HG02588 (cell line): ENCODE results near the gene BBS2.
A peak's percentile ranks its signal among the peaks of the same experiment; 100 is the strongest.

Source experiments
- ATAC-seq: cut with Tn5 transposase; IDR thresholded peaks from one replicate; pipeline ENCODE4 v1.9.1; 2021; ENCODE audit warnings: mild to moderate bottlenecking, moderate library complexity; ENCODE audit not compliant: unreplicated experiment

The BBS2 gene

GRCh38 chr16:56478281-56479049 is 41.4 kb downstream of the BBS2 start:
- no peak for ATAC-seq

GRCh38 chr16:56477096-56477878 is 42.5 kb downstream of the BBS2 start:
- ATAC-seq, result no peak

GRCh38 chr16:56475201-56475600 is 44.6 kb downstream of the BBS2 start:
- ATAC-seq, result no peak

- no peak for ATAC-seq
These were observed 49.2 kb downstream of the BBS2 start for GRCh38 chr16:56470666-56471065.

- ATAC-seq, result no peak
These were observed 49.6 kb downstream of the BBS2 start for GRCh38 chr16:56470232-56470631.

- no peak for ATAC-seq
These were observed 50.1 kb downstream of the BBS2 start for GRCh38 chr16:56469748-56470147.

- no peak for ATAC-seq
These were observed 51.0 kb downstream of the BBS2 start for GRCh38 chr16:56468800-56469199.

- ATAC-seq, result no peak
These were observed 53.5 kb downstream of the BBS2 start for GRCh38 chr16:56466344-56466743.

- ATAC-seq, result no peak
These were observed 56.7 kb downstream of the BBS2 start for GRCh38 chr16:56463153-56463552.

- ATAC-seq, result no peak
These were observed 57.6 kb downstream of the BBS2 start for GRCh38 chr16:56462064-56462796.

GRCh38 chr16:56460101-56460500 is 59.7 kb downstream of the BBS2 start:
- no peak for ATAC-seq

GRCh38 chr16:56457927-56458470 is 61.8 kb downstream of the BBS2 start:
- ATAC-seq, result no peak

- ATAC-seq, result peak; percentile 33
These were observed 67.8 kb downstream of the BBS2 start for GRCh38 chr16:56451753-56452689.

GRCh38 chr16:56450986-56451752 is 68.7 kb downstream of the BBS2 start, which contains the start of the genes NUDT21 and OGFOD1:
Gene NUDT21, minus strand, starts transcription at chr16:56451332. Its CDS starts 130 bp downstream, at chr16:56451202.
Gene OGFOD1, plus strand, starts transcription at chr16:56451554. Its CDS starts 59 bp downstream, at chr16:56451613.
- peak; percentile 99 for ATAC-seq

GRCh38 chr16:56450275-56450985 is 69.4 kb downstream of the BBS2 start:
- ATAC-seq, result peak; percentile 26

- ATAC-seq, result no peak
These were observed 71.8 kb downstream of the BBS2 start for GRCh38 chr16:56448005-56448404.

- no peak for ATAC-seq
These were observed 72.5 kb downstream of the BBS2 start for GRCh38 chr16:56447286-56447685.

- no peak for ATAC-seq
These were observed 81.8 kb downstream of the BBS2 start for GRCh38 chr16:56438038-56438437.

- no peak for ATAC-seq
These were observed 83.6 kb downstream of the BBS2 start for GRCh38 chr16:56436258-56436657.
